NCI-H2081 treated with DMSO at 0.1 percent for 48 hours (cell line): ENCODE data around the gene SLC44A1.
"Not testable (repeated sequence)": the region's sequence is repeated elsewhere in the genome, so short reads cannot be mapped to it uniquely, and the experiment has no call there.

ENCODE experiments used
- DNase-seq: peaks from one replicate; lab custom pipeline; 2025; lab: John Stamatoyannopoulos, UW

Gene SLC44A1

GRCh38 chr9:105242557-105242956 lies 1.9 kb upstream of the SLC44A1 start:
- no peak for DNase-seq

GRCh38 chr9:105243015-105243686 lies 1.3 kb upstream of the SLC44A1 start:
- no peak for DNase-seq

- no peak for DNase-seq
Measured at GRCh38 chr9:105244734-105245028, 230 bp downstream of the SLC44A1 start.

- peak; percentile 15 for DNase-seq
Measured at GRCh38 chr9:105245029-105245890, 809 bp downstream of the SLC44A1 start.

GRCh38 chr9:105245891-105246161 lies 1.4 kb downstream of the SLC44A1 start:
- no peak for DNase-seq

- DNase-seq: no peak
Measured at GRCh38 chr9:105246656-105247173, 2.3 kb downstream of the SLC44A1 start.

- DNase-seq: no peak
Measured at GRCh38 chr9:105248691-105249090, 4.2 kb downstream of the SLC44A1 start.

- no peak for DNase-seq
Measured at GRCh38 chr9:105251133-105251532, 6.7 kb downstream of the SLC44A1 start.

- no peak for DNase-seq
Measured at GRCh38 chr9:105251733-105252404, 7.4 kb downstream of the SLC44A1 start.

GRCh38 chr9:105252405-105252756 lies 7.9 kb downstream of the SLC44A1 start:
- no peak for DNase-seq

GRCh38 chr9:105254226-105254625 lies 9.8 kb downstream of the SLC44A1 start:
- DNase-seq: no peak

GRCh38 chr9:105255421-105255820 lies 11.0 kb downstream of the SLC44A1 start:
- no peak for DNase-seq

GRCh38 chr9:105256569-105256968 lies 12.1 kb downstream of the SLC44A1 start:
- not testable (repeated sequence) for DNase-seq

GRCh38 chr9:105257809-105258208 lies 13.4 kb downstream of the SLC44A1 start:
- peak; percentile 16 for DNase-seq

GRCh38 chr9:105258225-105258737 lies 13.8 kb downstream of the SLC44A1 start:
- DNase-seq: no peak

- no peak for DNase-seq
Measured at GRCh38 chr9:105259274-105259673, 14.8 kb downstream of the SLC44A1 start.

- DNase-seq: no peak
Measured at GRCh38 chr9:105259731-105260612, 15.5 kb downstream of the SLC44A1 start.

- no peak for DNase-seq
Measured at GRCh38 chr9:105262497-105262896, 18.0 kb downstream of the SLC44A1 start.

- DNase-seq: no peak
Measured at GRCh38 chr9:105264380-105264779, 19.9 kb downstream of the SLC44A1 start.

- not testable (repeated sequence) for DNase-seq
Measured at GRCh38 chr9:105268254-105268653, 23.8 kb downstream of the SLC44A1 start.

GRCh38 chr9:105269593-105269992 lies 25.1 kb downstream of the SLC44A1 start:
- DNase-seq: no peak

GRCh38 chr9:105270711-105271110 lies 26.3 kb downstream of the SLC44A1 start:
- DNase-seq: no peak
